Muscle layer of duodenum (tissue), 2 donors: ENCODE measurements around the gene PTPRN2.

Source experiments
- H3K27ac ChIP-seq: one replicate; pipeline ENCODE4 v1.7.0; 2013; ENCODE audit warnings: mild to moderate bottlenecking, low read length
- H3K27me3 ChIP-seq: one replicate; pipeline ENCODE4 v1.7.0; 2013; ENCODE audit warnings: low read depth, mild to moderate bottlenecking, control low read depth, low read length
- H3K36me3 ChIP-seq, 2 donors: one replicate each; pipeline ENCODE4 v1.7.0; 2013; ENCODE audit warnings: low read length in 2 of 2, control low read depth in 1 of 2, mild to moderate bottlenecking in 1 of 2; ENCODE audit not compliant: insufficient read depth in 2 of 2, control insufficient read depth in 1 of 2
- H3K4me1 ChIP-seq, 2 donors: one replicate each; pipeline ENCODE4 v1.7.0; 2013; ENCODE audit warnings: low read length in 2 of 2, mild to moderate bottlenecking in 2 of 2, control low read depth in 1 of 2, moderate library complexity in 1 of 2; ENCODE audit not compliant: insufficient read depth in 2 of 2, control insufficient read depth in 1 of 2
- H3K4me3 ChIP-seq, 2 donors: one replicate each; pipeline ENCODE4 v1.7.0; 2013; ENCODE audit warnings: low read length in 2 of 2, low read depth in 1 of 2, mild to moderate bottlenecking in 1 of 2
- H3K9me3 ChIP-seq, 2 donors: one replicate each; pipeline ENCODE4 v1.7.0; 2013; ENCODE audit warnings: low read length in 2 of 2, control low read depth in 1 of 2, mild to moderate bottlenecking in 1 of 2; ENCODE audit not compliant: control insufficient read depth in 1 of 2
- donor health status: healthy.

The PTPRN2 gene

DNA sequence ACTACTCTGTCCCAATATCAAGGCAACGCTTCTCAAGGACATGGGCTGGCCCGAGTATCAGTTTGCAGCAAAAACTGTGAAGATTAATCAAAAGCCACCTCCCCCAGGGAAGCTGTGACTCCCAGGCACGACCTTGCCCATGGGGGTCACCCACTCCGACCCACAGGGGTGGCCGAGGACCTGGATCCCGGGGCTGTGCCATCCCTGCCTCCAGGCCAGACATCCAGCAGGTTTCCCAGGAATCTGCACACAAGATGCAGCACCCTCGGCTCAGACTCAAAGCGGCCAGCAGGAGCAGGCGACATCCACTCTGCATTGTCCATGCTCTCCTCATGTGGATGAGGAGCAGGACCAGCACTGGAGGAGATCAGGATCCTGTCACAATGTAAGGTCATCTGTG, 39.8 kb downstream of the PTPRN2 start:
- Histone ChIP-seq H3K4me1 (peaks cover 0 to 7% of the 10 kb centered on the region in 2 donors), H3K4me3 (no peak overlapping the region), H3K9me3 (no peaks in the 10 kb centered on the region), H3K27ac (no peak overlapping the region), H3K27me3 (no peaks in the 10 kb centered on the region), H3K36me3 (no peaks in the 10 kb centered on the region)

DNA sequence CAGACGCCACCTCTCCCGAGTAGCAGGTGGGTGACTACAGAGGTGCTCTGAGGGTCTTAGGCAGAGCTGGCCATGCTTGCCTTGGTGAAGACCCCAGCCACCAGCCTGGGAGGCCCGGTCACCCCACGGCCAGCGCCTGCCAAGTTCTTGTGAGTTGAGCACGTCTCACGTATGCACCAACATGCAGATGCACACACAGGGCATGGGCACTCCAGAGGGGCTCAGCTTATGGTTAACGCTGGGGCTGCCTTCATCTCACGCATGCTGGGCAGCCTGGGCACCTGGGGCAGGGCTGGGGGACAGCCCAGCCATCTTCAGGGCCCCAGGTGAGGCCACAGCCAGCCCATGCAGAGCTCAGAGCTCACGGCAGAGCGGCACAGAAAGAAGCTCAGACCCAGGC, 41.0 kb downstream of the PTPRN2 start:
- Histone ChIP-seq H3K4me1 (peaks cover 0 to 7% of the 10 kb centered on the region in 2 donors), H3K4me3 (no peak overlapping the region), H3K36me3 (no peaks in the 10 kb centered on the region), H3K27me3 (no peaks in the 10 kb centered on the region), H3K27ac (no peak overlapping the region), H3K9me3 (no peaks in the 10 kb centered on the region)

DNA sequence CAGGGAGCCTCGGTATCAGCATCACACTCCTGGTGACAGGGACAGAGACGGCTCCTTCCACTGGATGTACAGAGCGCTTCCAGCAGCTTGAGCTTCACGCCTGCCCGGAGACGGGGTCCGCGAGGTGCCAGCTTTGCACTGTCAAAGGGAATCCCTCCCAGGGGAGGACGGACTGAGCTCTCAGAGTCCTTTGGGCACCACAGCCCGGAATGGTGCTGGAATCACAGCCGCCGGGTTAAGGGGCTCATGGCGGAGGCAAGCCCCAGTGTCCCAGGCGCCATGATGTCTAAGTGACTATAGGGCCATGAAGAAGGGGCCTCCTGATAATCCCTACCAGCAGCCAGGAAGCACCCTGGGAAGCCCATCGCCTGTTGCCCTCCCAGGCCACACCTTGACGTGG, 41.4 kb downstream of the PTPRN2 start:
- peaks cover 0 to 7% of the 10 kb centered on the region in 2 donors for H3K4me1 ChIP-seq
- no peaks in the 10 kb centered on the region for H3K9me3 ChIP-seq
- no peaks in the 10 kb centered on the region for H3K27me3 ChIP-seq
- no peak overlapping the region for H3K27ac ChIP-seq
- no peak overlapping the region for H3K4me3 ChIP-seq
- no peaks in the 10 kb centered on the region for H3K36me3 ChIP-seq

DNA sequence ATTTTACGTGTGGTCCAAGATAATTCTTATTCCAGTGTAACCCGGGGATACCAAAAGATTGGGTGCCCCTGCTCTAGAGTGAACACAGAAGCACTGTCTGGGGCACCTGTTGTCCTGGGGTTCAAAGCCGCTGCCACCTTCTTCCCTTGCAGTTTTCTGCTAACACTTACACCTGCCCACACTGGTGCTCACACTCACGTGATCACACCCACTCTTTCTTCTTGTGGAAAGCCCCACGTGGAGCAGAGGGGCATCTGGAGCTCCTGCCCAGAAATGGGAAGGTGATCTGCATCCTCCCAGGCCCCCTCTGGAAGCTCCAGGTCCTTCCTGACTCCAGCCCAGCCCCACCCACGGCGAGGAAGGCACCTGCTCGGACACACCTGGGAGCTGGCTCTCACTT, 42.9 kb downstream of the PTPRN2 start:
- Histone ChIP-seq H3K36me3 (no peaks in the 10 kb centered on the region), H3K4me1 (peaks cover 0 to 7% of the 10 kb centered on the region in 2 donors), H3K4me3 (no peak overlapping the region), H3K27me3 (no peaks in the 10 kb centered on the region), H3K27ac (no peak overlapping the region), H3K9me3 (no peaks in the 10 kb centered on the region)

DNA sequence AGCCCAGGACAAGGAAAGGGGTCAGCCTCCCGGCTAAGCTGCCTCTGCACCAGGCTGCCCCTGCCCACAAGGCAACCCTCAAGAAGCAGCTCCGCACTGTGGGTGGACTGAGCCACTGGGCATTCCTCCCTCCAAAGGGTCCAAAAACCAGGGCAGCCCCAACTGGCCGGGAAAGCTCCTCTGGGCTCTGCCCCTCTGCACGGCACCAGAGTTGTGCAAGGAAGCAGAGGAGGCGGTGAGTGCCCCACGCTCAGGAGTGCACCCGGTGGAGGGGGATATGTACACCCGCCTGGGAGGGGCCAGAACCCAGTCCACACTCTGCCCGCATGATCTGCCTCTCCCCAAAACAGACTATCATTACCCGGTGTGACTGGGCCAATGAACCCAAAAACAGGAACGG, 43.8 kb downstream of the PTPRN2 start:
- Histone ChIP-seq H3K4me1 (peaks cover 0 to 3% of the 10 kb centered on the region in 2 donors), H3K27ac (no peak overlapping the region), H3K4me3 (no peak overlapping the region), H3K27me3 (no peaks in the 10 kb centered on the region), H3K9me3 (no peaks in the 10 kb centered on the region), H3K36me3 (no peaks in the 10 kb centered on the region)

DNA sequence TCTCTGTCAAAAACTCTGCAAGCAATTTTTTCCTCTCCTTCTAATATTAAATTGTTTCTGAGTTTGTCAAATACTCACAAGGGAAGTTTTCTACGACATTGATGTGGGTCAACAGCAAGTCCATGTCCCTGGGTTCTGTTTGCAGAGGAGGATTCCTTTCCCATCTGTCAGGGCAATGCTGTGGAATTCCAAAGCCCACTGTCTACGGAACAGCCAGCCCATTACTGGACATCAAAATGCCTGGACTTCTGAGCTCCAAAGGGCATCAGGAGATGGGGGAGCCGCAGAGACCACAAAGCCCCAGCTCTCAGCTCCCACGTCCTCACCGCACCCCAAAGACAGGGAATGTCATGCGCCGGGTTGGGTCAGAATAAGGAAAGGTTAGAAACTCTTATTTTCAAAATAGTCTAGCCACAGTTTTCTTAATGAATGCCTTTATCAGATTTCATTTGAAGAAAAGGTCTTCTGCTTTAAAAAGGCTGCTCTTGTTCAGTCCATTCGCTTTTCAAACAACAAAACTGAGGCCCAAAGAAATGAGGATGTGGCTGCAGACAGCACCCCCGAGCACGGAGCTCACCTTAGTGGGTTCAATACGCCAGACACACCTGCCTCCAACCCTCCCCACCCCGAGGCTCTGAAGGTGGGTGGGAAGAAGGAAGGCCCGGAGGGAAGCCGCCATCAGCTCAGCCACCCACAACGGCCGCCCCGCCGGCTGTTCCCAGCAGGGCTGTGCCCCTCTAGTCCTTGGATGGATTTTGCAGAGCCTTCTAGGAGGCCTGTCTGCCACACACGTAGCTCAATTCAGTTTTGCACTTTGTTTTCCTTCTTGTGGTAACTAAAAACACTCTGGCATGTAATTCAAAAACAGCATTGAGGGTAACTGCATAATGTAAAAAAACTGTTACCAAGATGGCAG, 44.7 kb downstream of the PTPRN2 start:
- Histone ChIP-seq H3K27me3 (no peaks in the 10 kb centered on the region), H3K4me3 (no peak overlapping the region), H3K4me1 (no peaks in the 10 kb centered on the region), H3K9me3 (no peaks in the 10 kb centered on the region), H3K36me3 (no peaks in the 10 kb centered on the region), H3K27ac (no peak overlapping the region)

DNA sequence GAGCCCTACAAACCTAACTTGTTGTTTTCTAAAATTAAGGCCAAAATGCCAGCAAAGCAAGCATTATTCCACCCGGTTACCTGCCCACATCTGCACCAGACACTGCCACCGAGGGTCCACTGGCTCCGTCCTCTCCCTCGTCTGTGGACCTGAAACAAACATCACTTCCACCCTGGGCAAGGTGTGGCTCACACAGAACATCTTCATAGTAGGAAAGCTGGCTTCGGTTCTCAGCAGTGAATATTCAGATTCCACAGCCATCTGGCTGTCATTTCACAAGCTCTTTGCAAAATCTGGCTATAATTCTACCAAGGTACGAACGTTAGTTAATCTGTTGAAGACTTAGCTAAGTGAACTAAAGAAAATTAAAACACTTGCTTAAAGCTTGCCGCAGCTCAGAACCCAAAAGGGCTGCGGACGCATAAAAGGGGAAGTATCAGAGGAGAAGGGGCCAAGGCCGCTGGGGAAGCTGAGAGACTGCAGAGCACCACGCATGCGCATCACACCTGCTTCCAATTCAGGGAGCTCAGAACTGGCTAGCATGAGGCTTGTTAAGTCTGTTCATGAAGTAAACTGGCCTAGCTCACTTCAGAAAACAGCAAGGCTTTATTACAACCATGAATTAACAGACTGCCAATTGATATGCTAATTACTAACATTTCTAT, 46.1 kb downstream of the PTPRN2 start:
- no peak overlapping the region for H3K27ac ChIP-seq
- no peaks in the 10 kb centered on the region for H3K36me3 ChIP-seq
- no peak overlapping the region for H3K4me3 ChIP-seq
- no peaks in the 10 kb centered on the region for H3K27me3 ChIP-seq
- H3K4me1 ChIP-seq: no peaks in the 10 kb centered on the region
- H3K9me3 ChIP-seq: no peaks in the 10 kb centered on the region

DNA sequence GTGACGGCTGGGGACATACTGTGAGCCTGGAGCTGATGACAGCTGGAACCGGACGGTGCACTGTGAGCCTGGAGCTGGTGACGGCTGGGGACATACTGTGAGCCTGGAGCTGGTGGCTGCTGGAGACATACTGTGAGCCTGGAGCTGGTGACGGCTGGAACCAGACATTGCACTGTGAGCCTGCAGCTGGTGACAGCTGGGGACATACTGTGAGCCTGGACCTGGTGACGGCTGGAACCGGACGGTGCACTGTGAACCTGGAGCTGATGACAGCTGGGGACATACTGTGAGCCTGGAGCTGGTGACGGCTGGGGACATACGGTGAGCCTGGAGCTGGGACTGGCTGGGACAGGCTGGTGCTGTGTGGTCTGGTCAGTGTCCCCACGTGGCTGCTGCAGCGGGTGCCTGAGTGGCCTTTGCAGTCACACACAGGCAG, 47.9 kb downstream of the PTPRN2 start:
- Histone ChIP-seq H3K36me3 (no peaks in the 10 kb centered on the region), H3K9me3 (no peaks in the 10 kb centered on the region), H3K27me3 (no peaks in the 10 kb centered on the region), H3K4me1 (no peaks in the 10 kb centered on the region), H3K27ac (no peak overlapping the region), H3K4me3 (no peak overlapping the region)

DNA sequence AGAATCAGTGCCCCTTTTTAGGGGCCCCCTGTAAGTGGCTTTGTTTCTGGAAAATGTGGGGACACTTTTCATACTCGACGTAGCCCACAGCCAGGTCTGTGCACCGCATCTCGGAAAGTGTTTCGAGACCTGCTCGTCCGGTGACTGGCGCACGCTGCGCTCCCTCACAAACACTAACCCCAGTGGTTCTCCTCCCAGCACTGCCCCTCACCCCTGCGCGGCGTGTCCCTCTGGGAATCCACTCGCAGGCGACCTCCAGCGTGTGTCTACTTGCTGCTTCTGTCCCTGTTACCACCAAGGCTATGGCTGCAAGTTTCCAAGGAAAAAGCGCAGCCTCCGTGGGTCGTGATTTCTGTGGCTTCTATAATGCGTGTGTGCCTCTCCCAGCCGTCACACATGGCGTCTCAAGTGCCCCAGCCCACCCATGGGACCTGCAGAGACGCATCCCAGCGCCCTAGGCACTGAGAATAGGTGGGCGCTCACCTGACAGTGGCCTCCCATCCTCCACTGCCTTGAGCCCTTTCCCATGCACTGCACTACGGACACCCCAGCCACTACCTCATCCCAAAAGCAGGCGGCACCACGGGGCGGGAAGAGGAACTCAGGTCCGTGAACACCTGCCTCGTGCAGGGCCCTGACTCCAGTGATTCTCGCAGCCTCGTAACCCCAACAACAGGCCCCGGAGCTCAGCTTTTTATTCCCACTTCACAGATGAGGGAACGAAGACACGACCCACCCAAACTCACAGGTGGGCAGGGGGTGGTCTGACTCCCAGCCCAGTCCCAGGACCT, 49.3 kb downstream of the PTPRN2 start:
- H3K4me1 ChIP-seq: no peaks in the 10 kb centered on the region
- no peaks in the 10 kb centered on the region for H3K36me3 ChIP-seq
- no peak overlapping the region for H3K27ac ChIP-seq
- no peaks in the 10 kb centered on the region for H3K27me3 ChIP-seq
- no peaks in the 10 kb centered on the region for H3K9me3 ChIP-seq
- H3K4me3 ChIP-seq: no peak overlapping the region

DNA sequence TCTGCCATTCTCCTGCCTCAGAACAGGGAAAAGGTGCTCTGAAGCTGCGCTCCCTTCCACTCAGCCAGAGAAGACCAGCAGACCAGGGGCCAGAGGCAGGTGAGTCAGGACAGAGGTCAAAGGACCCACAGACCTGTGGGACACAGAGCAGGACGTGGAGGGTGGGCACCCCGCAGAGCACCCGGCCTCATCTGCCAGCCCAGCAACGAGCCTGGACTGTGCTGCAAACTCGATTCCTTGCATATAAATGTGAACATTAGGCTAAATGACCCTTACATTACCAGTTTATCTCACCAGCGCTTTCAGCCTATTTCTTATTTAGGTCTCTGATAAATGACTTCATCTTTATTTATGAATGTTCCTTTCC, 50.1 kb downstream of the PTPRN2 start:
- H3K36me3 ChIP-seq: no peaks in the 10 kb centered on the region
- no peaks in the 10 kb centered on the region for H3K27me3 ChIP-seq
- H3K27ac ChIP-seq: no peak overlapping the region
- H3K9me3 ChIP-seq: no peaks in the 10 kb centered on the region
- H3K4me3 ChIP-seq: no peak overlapping the region
- no peaks in the 10 kb centered on the region for H3K4me1 ChIP-seq

DNA sequence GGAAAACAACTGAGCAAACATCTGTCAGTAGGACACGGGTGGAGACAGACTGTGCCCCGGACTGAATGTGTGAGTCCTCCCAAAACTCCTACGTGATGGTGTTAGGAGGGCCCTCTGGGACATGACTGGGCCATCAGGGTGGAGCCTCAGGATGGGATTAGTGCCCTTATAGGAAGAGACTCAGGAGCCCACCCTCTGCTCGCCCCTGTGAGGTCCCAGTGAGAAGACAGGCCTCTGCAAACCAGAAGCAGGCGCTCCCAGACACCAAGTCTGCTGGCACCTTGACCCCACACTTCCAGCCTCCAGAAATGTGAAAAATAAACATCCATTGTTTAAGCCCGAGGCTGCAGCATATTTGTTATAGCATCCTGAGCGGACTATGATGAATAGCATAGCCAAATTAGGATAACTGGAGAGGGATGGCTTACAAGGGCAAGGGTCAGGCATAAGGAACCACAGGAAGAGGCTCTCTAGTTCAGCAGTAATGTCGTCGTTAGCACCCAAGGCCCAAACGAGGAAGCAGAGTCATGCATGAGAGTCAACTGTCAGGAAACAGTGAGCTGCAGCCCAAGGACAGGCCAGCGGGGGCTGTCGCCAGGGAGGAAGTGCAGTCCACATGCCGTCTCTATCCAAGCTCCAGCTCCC, 50.6 kb downstream of the PTPRN2 start:
- Histone ChIP-seq H3K27ac (no peak overlapping the region), H3K27me3 (no peaks in the 10 kb centered on the region), H3K9me3 (no peaks in the 10 kb centered on the region), H3K4me3 (no peak overlapping the region), H3K36me3 (no peaks in the 10 kb centered on the region), H3K4me1 (no peaks in the 10 kb centered on the region)
